ENCODE data around the gene CXorf66. TPM values are rescaled to one million over a fixed set of nuclear protein-coding genes. Genes with fewer than 3 reads are reported as not detected.

Gene CXorf66
- total and polyA plus RNA-seq, 2 of the 13 experiments (the other 11 are each of a cell fraction or from before 2014, with no cell fraction given) = not detected

DNA sequence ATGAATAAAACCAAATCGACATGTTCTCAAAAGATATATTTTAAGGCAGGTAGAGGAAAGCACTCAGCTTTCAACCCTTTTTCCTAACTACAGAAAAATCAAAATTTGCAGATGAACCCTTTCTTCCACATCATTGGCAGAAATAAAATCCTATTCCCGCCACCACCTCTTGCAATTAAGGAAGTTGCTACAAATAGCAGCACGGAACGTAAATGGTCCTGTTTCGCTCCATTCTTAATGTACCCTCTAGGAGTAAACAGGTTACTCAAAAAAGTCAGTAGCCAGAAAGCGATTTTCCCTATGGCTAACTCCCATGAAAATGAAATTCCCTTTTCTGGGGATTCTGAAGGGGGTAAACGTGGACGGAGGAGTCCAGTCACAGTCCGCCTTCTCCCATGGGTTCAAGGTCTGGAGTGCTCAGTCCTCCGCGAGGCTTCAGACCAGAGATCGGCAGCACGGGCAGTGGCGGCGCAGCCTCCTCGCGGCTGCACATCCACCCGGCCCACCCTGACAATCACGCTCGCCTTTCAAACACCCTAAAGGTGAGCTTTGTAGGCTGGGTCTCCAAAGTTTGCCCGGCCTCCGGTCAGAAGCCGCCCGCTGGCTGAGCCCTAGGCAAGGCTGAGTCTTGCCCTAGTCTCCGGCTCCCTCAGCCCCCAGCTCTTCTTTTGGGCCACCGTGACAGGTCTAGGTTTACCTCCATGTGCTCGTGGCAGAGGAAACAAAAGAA lies 34.2 kb downstream of the CXorf66 start:
- Histone ChIP-seq H3K27ac (ENCODE audit: extremely low read length, insufficient read depth, low read length) (peak overlapping the region; percentile 66), H3K36me3 (replicated peaks in 1 of 2; ENCODE audit: control insufficient read depth in 1 of 2, insufficient read depth in 2 of 2, low read length in 2 of 2) (no peaks in the 10 kb centered on the region), H3K27me3 (ENCODE audit: control insufficient read depth in 1 of 2, insufficient read depth in 2 of 2, low read length in 2 of 2) (no peaks in the 10 kb centered on the region; a peak in 1 of 5 replicates), H3K4me3 (replicated peaks in 1 of 3; ENCODE audit: insufficient read depth in 1 of 3, low read depth in 2 of 3, low read length in 3 of 3) (peak overlapping the region; percentile 72 to 83 (median 76)), H2AFZ (ENCODE audit: low read length) (no peak overlapping the region), H3K4me1 (ENCODE audit: insufficient read depth, low read length) (peaks cover 22% of the 10 kb centered on the region), H3K9me3 (ENCODE audit: low read length) (no peaks in the 10 kb centered on the region), H4K20me1 (ENCODE audit: insufficient read depth, low read length) (no peaks in the 10 kb centered on the region), H3K79me2 (ENCODE audit: insufficient read depth, low read length) (peaks cover 43% of the 10 kb centered on the region), H3K4me2 (ENCODE audit: low read depth, low read length) (peak overlapping the region; percentile 73), H3K9ac (ENCODE audit: insufficient read depth, low read depth, low read length) (peak overlapping the region; percentile 71)
- CTCF ChIA-PET (ENCODE audit: low intra/inter-chr PET ratio, low total read pairs) = no interaction called here
- no TSS peak for BruUV-seq (replicated peaks)
- ATAC-seq (peak; percentile 49), DNase-seq (ENCODE audit: low spot score) (peak; percentile 20), FAIRE-seq (peak; percentile 26)
- POLR2A ChIA-PET = interaction anchor here (0.7 kb wide), 1 partner anchor 46 kb away, joined by 3 read pairs; no protein-coding TSS in a partner anchor
- intact Hi-C loops (cut with micrococcal nuclease; ENCODE audit: unreplicated experiment) = loop anchor here (5.0 kb wide), 1 partner anchor 134 kb away; no protein-coding TSS in a partner anchor
- 4% methylated on average over 11 of the region's 27 CpGs for WGBS (ENCODE audit: low lambda C conversion rate)
- in situ Hi-C loops (cut with HindIII; ENCODE audit: extremely low pct_ligation_motif_present, low pct_unique_long_range_greater_than_20kb) = no loop called here
- TF ChIP-seq ZNF263 (CRISPR knock-in tag; IDR thresholded peaks at IDR 0.05) (peak; percentile 81), SP2 (CRISPR knock-in tag; IDR thresholded peaks at IDR 0.05) (no peak), ZNF317 (CRISPR knock-in tag; IDR thresholded peaks at IDR 0.05) (no peak), TARDBP (CRISPR knock-in tag; IDR thresholded peaks at IDR 0.05) (no peak), ARID4A (CRISPR knock-in tag; IDR thresholded peaks at IDR 0.05; ENCODE audit: borderline replicate concordance) (peak; percentile 42; the same call in 1 of the 2 replicates), BORCS8-MEF2B (CRISPR knock-in tag; IDR thresholded peaks at IDR 0.05) (no peak), NFE2L2 (IDR thresholded peaks at IDR 0.05; ENCODE audit: low read length) (no peak), CC2D1A (CRISPR knock-in tag; IDR thresholded peaks at IDR 0.05) (no peak), KLF13 (CRISPR knock-in tag; IDR thresholded peaks at IDR 0.05) (no peak), HNF4A (CRISPR knock-in tag; IDR thresholded peaks at IDR 0.05) (peak; percentile 46; the same call in 1 of the 2 replicates), HNF4G (IDR thresholded peaks at IDR 0.05; ENCODE audit: borderline replicate concordance, low read depth, low read length) (peak; percentile 7; the same call in 1 of the 2 replicates), HNF4G (CRISPR knock-in tag; IDR thresholded peaks at IDR 0.05; ENCODE audit: borderline replicate concordance, low read depth) (no peak), ZNF510 (CRISPR knock-in tag; IDR thresholded peaks at IDR 0.05; ENCODE audit: low read depth) (no peak)
- TF ChIP-seq, protein P1, sequence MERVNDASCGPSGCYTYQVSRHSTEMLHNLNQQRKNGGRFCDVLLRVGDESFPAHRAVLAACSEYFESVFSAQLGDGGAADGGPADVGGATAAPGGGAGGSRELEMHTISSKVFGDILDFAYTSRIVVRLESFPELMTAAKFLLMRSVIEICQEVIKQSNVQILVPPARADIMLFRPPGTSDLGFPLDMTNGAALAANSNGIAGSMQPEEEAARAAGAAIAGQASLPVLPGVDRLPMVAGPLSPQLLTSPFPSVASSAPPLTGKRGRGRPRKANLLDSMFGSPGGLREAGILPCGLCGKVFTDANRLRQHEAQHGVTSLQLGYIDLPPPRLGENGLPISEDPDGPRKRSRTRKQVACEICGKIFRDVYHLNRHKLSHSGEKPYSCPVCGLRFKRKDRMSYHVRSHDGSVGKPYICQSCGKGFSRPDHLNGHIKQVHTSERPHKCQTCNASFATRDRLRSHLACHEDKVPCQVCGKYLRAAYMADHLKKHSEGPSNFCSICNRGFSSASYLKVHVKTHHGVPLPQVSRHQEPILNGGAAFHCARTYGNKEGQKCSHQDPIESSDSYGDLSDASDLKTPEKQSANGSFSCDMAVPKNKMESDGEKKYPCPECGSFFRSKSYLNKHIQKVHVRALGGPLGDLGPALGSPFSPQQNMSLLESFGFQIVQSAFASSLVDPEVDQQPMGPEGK (CRISPR knock-in tag; IDR thresholded peaks at IDR 0.05) = peak; percentile 9; the same call in 1 of the 2 replicates
